HFFc6 (cell line): Measurements from ENCODE around the gene SOD2. TPM values are rescaled to one million over a fixed set of nuclear protein-coding genes. Genes with fewer than 3 reads are reported as not detected.

Source experiments
- DNase-seq: peaks from one replicate; pipeline ENCODE4 v3.0.0-alpha.2; 2018
- H3K27ac Mint-ChIP-seq: 2 replicates; pipeline ENCODE4 v1.8.0; 2020; ENCODE audit warnings: mild to moderate bottlenecking, mixed read lengths
- H3K27me3 Mint-ChIP-seq: 2 replicates; pipeline ENCODE4 v1.8.0; 2021; ENCODE audit warnings: mild to moderate bottlenecking, moderate library complexity, mixed read lengths; ENCODE audit not compliant: insufficient read depth
- H3K36me3 Mint-ChIP-seq: 2 replicates; pipeline ENCODE4 v1.8.0; 2021; ENCODE audit warnings: low read depth, mixed read lengths
- H3K4me1 Mint-ChIP-seq: 2 replicates; pipeline ENCODE4 v1.8.0; 2020; ENCODE audit warnings: low read depth, mixed read lengths
- H3K4me3 Mint-ChIP-seq: 2 replicates; pipeline ENCODE4 v1.8.0; 2020; ENCODE audit warnings: mild to moderate bottlenecking, moderate library complexity, mixed read lengths
- H3K9me3 Mint-ChIP-seq: 2 replicates; pipeline ENCODE4 v1.8.0; 2020; ENCODE audit warnings: mild to moderate bottlenecking, mixed read lengths
- total RNA-seq, 6 experiments: library from RNA; stranded (reverse); fragmentation: NEBNext Ultra II Directional; extraction: Animal tissue kit (Norgen Biotek cat#: 25700); gene quantifications; 2 replicates in 1 of 6; 3 replicates in 5 of 6; pipeline ENCODE4 v1.2.3, GENCODE V29; 2021
- TF ChIP-seq, protein P1 (sequence below): fragments of 200-600 bp; sonication (generic); IDR thresholded peaks from 2 replicates; pipeline ENCODE4 v1.5.0; 2021; ENCODE audit warnings: antibody characterized with exemption, mild to moderate bottlenecking

SOD2 gene
- total RNA-seq, 6 experiments from 2014 or later: 73.2 to 87.6 (median 75.3) TPM

DNA sequence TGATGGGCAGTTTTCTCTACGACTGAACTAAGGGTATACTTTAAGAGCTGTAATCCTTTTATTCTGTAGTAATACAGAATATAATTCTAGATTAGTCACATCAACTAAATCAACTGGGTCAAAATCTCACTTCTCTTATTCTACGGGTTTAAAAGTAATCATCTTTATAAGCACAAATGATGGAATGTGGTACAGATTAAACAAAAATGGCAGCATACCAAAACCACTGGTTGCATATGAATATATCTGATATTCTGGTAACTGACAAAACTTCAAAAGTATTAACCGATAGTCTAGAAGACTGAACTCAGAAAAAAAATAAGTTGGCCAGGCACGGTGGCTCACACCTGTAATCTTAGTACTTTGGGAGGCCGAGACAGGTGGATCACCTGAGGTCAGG lies 7.0 kb downstream of the SOD2 start:
- H3K4me3 Mint-ChIP-seq: no peak overlapping the region
- H3K4me1 Mint-ChIP-seq: peaks cover 18% of the 10 kb centered on the region
- no peak overlapping the region for H3K27ac Mint-ChIP-seq
- H3K27me3 Mint-ChIP-seq: no peaks in the 10 kb centered on the region; the same call in 1 of the 2 replicates
- DNase-seq: no peak
- TF ChIP-seq, protein P1, sequence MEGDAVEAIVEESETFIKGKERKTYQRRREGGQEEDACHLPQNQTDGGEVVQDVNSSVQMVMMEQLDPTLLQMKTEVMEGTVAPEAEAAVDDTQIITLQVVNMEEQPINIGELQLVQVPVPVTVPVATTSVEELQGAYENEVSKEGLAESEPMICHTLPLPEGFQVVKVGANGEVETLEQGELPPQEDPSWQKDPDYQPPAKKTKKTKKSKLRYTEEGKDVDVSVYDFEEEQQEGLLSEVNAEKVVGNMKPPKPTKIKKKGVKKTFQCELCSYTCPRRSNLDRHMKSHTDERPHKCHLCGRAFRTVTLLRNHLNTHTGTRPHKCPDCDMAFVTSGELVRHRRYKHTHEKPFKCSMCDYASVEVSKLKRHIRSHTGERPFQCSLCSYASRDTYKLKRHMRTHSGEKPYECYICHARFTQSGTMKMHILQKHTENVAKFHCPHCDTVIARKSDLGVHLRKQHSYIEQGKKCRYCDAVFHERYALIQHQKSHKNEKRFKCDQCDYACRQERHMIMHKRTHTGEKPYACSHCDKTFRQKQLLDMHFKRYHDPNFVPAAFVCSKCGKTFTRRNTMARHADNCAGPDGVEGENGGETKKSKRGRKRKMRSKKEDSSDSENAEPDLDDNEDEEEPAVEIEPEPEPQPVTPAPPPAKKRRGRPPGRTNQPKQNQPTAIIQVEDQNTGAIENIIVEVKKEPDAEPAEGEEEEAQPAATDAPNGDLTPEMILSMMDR: no peak
- H3K9me3 Mint-ChIP-seq: no peaks in the 10 kb centered on the region
- peaks cover 15% of the 10 kb centered on the region for H3K36me3 Mint-ChIP-seq

DNA sequence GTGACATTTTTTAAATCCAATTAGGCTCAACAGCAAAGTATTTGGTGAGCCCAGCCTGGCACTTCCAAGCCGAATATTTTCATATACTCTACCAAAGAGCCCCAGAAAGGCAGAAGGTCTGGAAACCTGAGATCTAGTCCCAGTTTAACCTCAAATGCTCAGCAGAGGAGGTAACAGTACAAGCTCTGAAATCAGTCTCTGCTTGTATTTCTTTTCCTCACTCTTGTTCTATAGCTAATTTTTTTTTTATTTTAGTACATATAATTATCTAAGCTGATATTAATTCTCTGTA lies 9.1 kb downstream of the SOD2 start:
- H3K27me3 Mint-ChIP-seq: no peaks in the 10 kb centered on the region
- H3K9me3 Mint-ChIP-seq: no peaks in the 10 kb centered on the region
- no peak overlapping the region for H3K4me3 Mint-ChIP-seq
- DNase-seq: no peak
- H3K36me3 Mint-ChIP-seq: peaks cover 15% of the 10 kb centered on the region
- H3K4me1 Mint-ChIP-seq: peaks cover 33% of the 10 kb centered on the region
- no peak overlapping the region for H3K27ac Mint-ChIP-seq
- TF ChIP-seq, protein P1: no peak

DNA sequence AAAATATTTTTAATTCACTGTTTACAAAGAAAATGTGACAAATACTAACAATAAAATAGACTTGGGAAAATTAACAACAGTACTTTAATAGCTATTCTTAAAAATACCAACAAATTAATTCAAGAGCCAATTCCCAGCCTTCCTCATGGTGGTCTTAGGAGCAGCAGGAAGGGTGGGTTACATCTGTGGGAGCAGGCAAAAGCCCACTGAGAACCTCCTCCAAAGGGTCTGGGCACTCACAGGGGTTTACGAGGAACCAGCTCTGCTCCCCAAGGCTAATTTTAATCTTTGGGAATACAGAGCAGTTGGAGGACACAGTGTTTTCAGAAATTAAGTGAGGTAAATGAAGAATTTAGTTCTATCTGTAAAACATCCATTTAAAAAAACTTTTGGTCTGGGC lies 10.2 kb downstream of the SOD2 start:
- TF ChIP-seq, protein P1: no peak
- Mint-ChIP-seq H3K4me1 (peaks cover 38% of the 10 kb centered on the region), H3K27ac (no peak overlapping the region), H3K4me3 (no peak overlapping the region), H3K36me3 (peaks cover 15% of the 10 kb centered on the region), H3K27me3 (no peaks in the 10 kb centered on the region), H3K9me3 (no peaks in the 10 kb centered on the region)
- no peak for DNase-seq

DNA sequence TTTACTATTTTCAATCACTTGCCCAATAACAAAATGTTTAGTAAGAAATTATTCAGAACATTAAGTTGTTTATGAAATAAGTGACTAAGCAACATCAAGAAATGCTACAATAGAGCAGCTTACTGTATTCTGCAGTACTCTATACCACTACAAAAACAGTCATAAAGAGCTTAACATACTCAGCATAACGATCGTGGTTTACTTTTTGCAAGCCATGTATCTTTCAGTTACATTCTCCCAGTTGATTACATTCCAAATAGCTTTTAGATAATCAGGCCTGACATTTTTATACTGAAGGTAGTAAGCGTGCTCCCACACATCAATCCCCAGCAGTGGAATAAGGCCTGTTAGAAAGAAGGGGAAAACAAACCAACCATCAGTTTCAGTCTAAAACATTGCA lies 10.7 kb downstream of the SOD2 start:
- peak; percentile 34 for DNase-seq
- Mint-ChIP-seq H3K27me3 (no peaks in the 10 kb centered on the region), H3K4me1 (peaks cover 38% of the 10 kb centered on the region), H3K36me3 (peaks cover 12% of the 10 kb centered on the region), H3K27ac (peak overlapping the region; percentile 22), H3K4me3 (no peak overlapping the region), H3K9me3 (no peaks in the 10 kb centered on the region)
- TF ChIP-seq, protein P1: no peak

DNA sequence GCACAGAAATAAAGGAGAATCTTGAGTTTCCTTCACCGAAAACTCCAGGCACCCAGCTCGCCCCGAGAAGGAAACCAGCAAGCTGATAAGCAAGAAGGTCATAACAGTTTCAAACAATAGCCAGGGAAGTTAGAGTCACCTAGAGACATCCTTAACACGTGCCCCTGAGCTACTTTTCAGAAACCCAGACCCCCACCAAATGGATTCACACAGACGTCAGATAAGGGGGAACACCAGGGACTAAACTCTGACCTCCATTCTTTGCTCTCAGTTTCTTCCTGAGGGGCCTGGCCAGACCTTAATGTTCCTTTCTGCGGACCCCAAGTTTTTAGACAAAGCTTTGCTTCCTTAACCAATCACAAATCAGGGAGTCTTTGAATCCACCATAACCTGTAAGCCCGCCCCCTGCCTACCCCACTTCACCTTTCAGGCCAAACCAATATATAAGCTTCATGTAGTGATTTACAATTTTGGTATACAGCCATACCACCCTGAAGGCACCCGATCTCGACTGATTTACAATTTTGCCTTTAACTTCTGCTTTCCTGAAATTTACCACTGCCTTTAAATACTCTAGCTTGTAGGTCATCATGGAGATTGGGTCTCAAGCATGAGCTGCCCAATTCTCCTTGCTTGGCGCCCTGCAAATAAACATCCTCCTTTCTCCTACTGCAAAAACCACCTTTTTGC lies 11.7 kb downstream of the SOD2 start:
- Mint-ChIP-seq H3K9me3 (no peaks in the 10 kb centered on the region), H3K27me3 (no peaks in the 10 kb centered on the region), H3K27ac (no peak overlapping the region), H3K4me3 (no peak overlapping the region; the same call in 1 of the 2 replicates), H3K36me3 (peaks cover 7% of the 10 kb centered on the region), H3K4me1 (peaks cover 38% of the 10 kb centered on the region)
- TF ChIP-seq, protein P1: no peak
- DNase-seq: no peak

DNA sequence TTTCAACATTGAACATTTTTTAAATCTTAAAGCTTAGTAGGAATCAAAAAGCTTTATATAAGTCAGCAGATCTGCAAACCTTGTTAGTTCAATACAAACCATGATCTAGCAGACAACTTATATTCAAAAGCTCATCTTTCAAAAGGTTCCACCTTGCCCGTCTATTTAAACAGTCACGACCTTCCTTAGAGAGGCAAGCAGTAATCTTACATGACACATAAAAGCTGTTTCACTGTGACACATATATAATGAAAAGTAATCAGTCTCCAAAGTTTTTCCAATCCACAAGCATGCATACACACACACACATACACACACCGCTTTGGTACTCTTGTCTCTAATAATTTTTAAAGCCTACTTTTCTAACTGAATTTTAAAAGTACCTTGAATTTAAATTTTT lies 12.9 kb downstream of the SOD2 start:
- peaks cover 14% of the 10 kb centered on the region for H3K36me3 Mint-ChIP-seq
- H3K4me1 Mint-ChIP-seq: peaks cover 38% of the 10 kb centered on the region
- H3K27me3 Mint-ChIP-seq: no peaks in the 10 kb centered on the region
- TF ChIP-seq, protein P1: no peak
- H3K9me3 Mint-ChIP-seq: peaks cover 3% of the 10 kb centered on the region; the same call in 1 of the 2 replicates
- DNase-seq: peak; percentile 33
- peak overlapping the region; percentile 77 for H3K27ac Mint-ChIP-seq
- peak overlapping the region; percentile 52 for H3K4me3 Mint-ChIP-seq
